SU-DHL-6 (cell line): ENCODE measurements around the gene PEX7.
"Not testable (repeated sequence)": the region's sequence is repeated elsewhere in the genome, so short reads cannot be mapped to it uniquely, and the experiment has no call there.

Experiments
- H2AFZ ChIP-seq: fragments of 200-600 bp; sonication (generic); 2 replicates; pipeline ENCODE4 v1.6.1; 2014; ENCODE audit warnings: low read depth, mild to moderate bottlenecking, moderate library complexity, mixed read lengths, antibody characterized with exemption, low read length; ENCODE audit not compliant: severe bottlenecking
- H3F3A ChIP-seq: fragments of 200-600 bp; shearing (Covaris generic); 2 replicates; pipeline ENCODE4 v1.6.0; 2016; ENCODE audit warnings: antibody characterized with exemption, mild to moderate bottlenecking; ENCODE audit not compliant: insufficient read depth
- H3K27ac ChIP-seq: fragments of 200-600 bp; sonication (generic); 2 replicates; pipeline ENCODE4 v1.5.1; 2016; ENCODE audit warnings: low read depth, mild to moderate bottlenecking, low read length, moderate library complexity, mixed read lengths
- H3K27me3 ChIP-seq: fragments of 200-600 bp; sonication (generic), shearing (Covaris generic); 2 replicates; pipeline ENCODE4 v1.6.0; 2014; ENCODE audit warnings: mild to moderate bottlenecking, low read length
- H3K36me3 ChIP-seq: fragments of 200-600 bp; sonication (generic); 2 replicates; pipeline ENCODE4 v1.6.1; 2014; ENCODE audit warnings: mild to moderate bottlenecking, low read length, mixed read lengths
- H3K4me2 ChIP-seq: fragments of 300-600, 200-600 bp; shearing (Covaris generic), sonication (generic); 2 replicates; pipeline ENCODE4 v1.6.0; 2014; ENCODE audit warnings: low read length, low read depth, mild to moderate bottlenecking; ENCODE audit not compliant: poor library complexity, severe bottlenecking
- H3K4me3 ChIP-seq: fragments of 200-600 bp; sonication (generic); 2 replicates; pipeline ENCODE4 v1.5.1; 2014; ENCODE audit warnings: antibody characterized with exemption, low read length, mild to moderate bottlenecking, mixed read lengths; ENCODE audit not compliant: insufficient read depth, poor library complexity, severe bottlenecking
- H3K79me2 ChIP-seq: fragments of 200-600 bp; sonication (generic); 2 replicates; pipeline ENCODE4 v1.6.1; 2014; ENCODE audit warnings: mild to moderate bottlenecking, low read length, moderate library complexity; ENCODE audit not compliant: insufficient read depth
- H3K9ac ChIP-seq: fragments of 200-600 bp; sonication (generic); 2 replicates; pipeline ENCODE4 v1.7.0; 2014; ENCODE audit warnings: mild to moderate bottlenecking, low read length
- H3K9me2 ChIP-seq: fragments of 200-600 bp; sonication (generic); replicated peaks from 2 replicates; pipeline ENCODE4 v1.6.1; 2014; ENCODE audit warnings: low read length; ENCODE audit not compliant: insufficient read depth
- H3K9me3 ChIP-seq: fragments of 200-600 bp; sonication (generic); 2 replicates; pipeline ENCODE4 v1.6.1; 2014; ENCODE audit warnings: low read length, mixed read lengths; ENCODE audit not compliant: insufficient read depth
- H4K20me1 ChIP-seq: fragments of 200-600 bp; sonication (generic); 2 replicates; pipeline ENCODE4 v1.6.1; 2014; ENCODE audit warnings: low read depth, mild to moderate bottlenecking, antibody characterized with exemption, low read length, moderate library complexity, mixed read lengths
- CTCF ChIP-seq: fragments of 200-600 bp; sonication (generic); IDR thresholded peaks from one replicate; pipeline ENCODE4 v1.5.1; 2017; ENCODE audit warnings: antibody characterized with exemption, mild to moderate bottlenecking, low read length, moderate library complexity; ENCODE audit not compliant: insufficient read depth, poor library complexity, severe bottlenecking
- EZH2phosphoT487 ChIP-seq: fragments of 200-600 bp; sonication (generic), shearing (Covaris generic); conservative IDR thresholded peaks from 2 replicates; pipeline ENCODE4 v1.6.1; 2018; ENCODE audit warnings: mild to moderate bottlenecking, antibody characterized with exemption, low read length, moderate library complexity, mixed read lengths

Gene PEX7

GRCh38 chr6:136788069-136788902, 34.1 kb upstream of the PEX7 start:
- no peaks in the 10 kb centered on the region for H3K79me2 ChIP-seq
- no peak overlapping the region for H3K27ac ChIP-seq

DNA sequence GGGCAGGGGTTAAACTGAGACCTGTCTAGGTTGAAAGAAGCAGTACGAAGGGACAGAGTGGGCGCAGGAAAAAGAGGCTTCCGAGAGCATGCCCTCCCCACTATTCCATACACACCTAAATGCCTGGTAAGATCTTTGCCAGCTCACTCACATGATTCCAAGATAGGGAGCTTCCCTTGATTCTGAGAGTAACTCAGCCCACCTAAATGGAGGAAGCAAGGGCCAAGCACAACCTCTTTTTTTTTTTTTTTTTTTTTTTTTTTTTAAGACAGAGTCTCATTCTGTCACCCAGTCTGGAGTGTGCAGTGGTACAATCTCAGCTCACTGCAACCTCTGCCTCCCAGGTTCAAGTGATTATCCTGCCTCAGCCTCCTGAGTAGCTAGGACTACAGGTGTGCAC, 33.0 kb upstream of the PEX7 start:
- H3K9me2 ChIP-seq, H3K4me2 ChIP-seq, H2AFZ ChIP-seq, H3K79me2 ChIP-seq, H3K9ac ChIP-seq, H3K27me3 ChIP-seq, H3K27ac ChIP-seq, H3K9me3 ChIP-seq, H3K4me3 ChIP-seq, H3K36me3 ChIP-seq, H4K20me1 ChIP-seq: not testable (repeated sequence)
- peaks cover 13% of the 10 kb centered on the region; the same call in 1 of the 2 replicates for H3F3A ChIP-seq

More at GRCh38 chr6:136788069-136788902, 34.1 kb upstream of the PEX7 start:
- no peaks in the 10 kb centered on the region; the same call in 1 of the 2 replicates for H4K20me1 ChIP-seq
- no peak overlapping the region for H2AFZ ChIP-seq
- no peak overlapping the region for H3K9ac ChIP-seq
- H3K27me3 ChIP-seq, result no peaks in the 10 kb centered on the region
- no peak overlapping the region for H3K4me3 ChIP-seq
- H3K36me3 ChIP-seq, result no peaks in the 10 kb centered on the region
- H3F3A ChIP-seq, result peaks cover 13% of the 10 kb centered on the region; the same call in 1 of the 2 replicates
- no peaks in the 10 kb centered on the region for H3K9me3 ChIP-seq
- no peaks in the 10 kb centered on the region for H3K9me2 ChIP-seq
- TF ChIP-seq EZH2phosphoT487 (no peak), CTCF (no peak)
- H3K4me2 ChIP-seq, result no peak overlapping the region

- TF ChIP-seq EZH2phosphoT487 (no peak), CTCF (no peak)
- peak overlapping the region; percentile 63 for H3K4me2 ChIP-seq
- H3K27me3 ChIP-seq, result no peaks in the 10 kb centered on the region
- H3F3A ChIP-seq, result peaks cover 13% of the 10 kb centered on the region; the same call in 1 of the 2 replicates
- H2AFZ ChIP-seq, result peak overlapping the region; percentile 48
- H4K20me1 ChIP-seq, result no peaks in the 10 kb centered on the region; the same call in 1 of the 2 replicates
- H3K36me3 ChIP-seq, result no peaks in the 10 kb centered on the region
- H3K4me3 ChIP-seq, result peak overlapping the region; percentile 74
- no peaks in the 10 kb centered on the region for H3K9me2 ChIP-seq
- H3K27ac ChIP-seq, result no peak overlapping the region
- no peaks in the 10 kb centered on the region for H3K79me2 ChIP-seq
- peak overlapping the region; percentile 73 for H3K9ac ChIP-seq
- no peaks in the 10 kb centered on the region for H3K9me3 ChIP-seq
Measured at GRCh38 chr6:136790411-136791295, 31.7 kb upstream of the PEX7 start.
